NT2/D1 (cell line): ENCODE results near the gene ARCN1.

ENCODE experiments used
- SUZ12 ChIP-seq: IDR thresholded peaks from 2 replicates; pipeline ENCODE4 v1.6.1; 2011; ENCODE audit not compliant: insufficient read length, insufficient read depth; ENCODE audit errors: extremely low read depth
- YY1 ChIP-seq: IDR thresholded peaks from 2 replicates; pipeline ENCODE4 v1.6.1; 2011; ENCODE audit not compliant: insufficient read length, insufficient read depth
- ZNF274 ChIP-seq: IDR thresholded peaks from 2 replicates; pipeline ENCODE4 v1.6.1; 2011; ENCODE audit warnings: mild to moderate bottlenecking, low read depth, low read length

DNA sequence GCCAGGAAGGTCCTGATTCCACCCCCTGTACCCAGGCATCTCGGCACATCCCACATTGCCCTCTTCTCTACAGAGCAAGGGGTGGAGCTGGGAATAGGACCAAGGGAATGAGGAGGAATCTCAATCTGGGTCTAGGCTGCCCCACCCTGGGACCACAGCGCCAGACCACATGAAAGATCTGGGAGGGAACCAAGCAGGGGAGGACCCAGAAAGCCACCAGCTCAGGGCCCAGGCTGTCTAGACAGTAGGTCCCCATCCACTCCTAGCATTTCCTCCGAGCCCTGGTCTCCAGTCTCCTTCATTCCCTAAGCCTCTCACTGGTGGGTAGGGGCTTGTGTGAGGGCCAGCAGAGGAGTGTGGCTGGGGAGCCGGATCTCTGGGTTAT lies 46.8 kb downstream of the ARCN1 start:
- TF ChIP-seq ZNF274 (no peak), SUZ12 (no peak), YY1 (no peak)
